Kidney epithelial cell (primary cell): ENCODE results near the gene COMMD10. TPM values are rescaled to one million over a fixed set of nuclear protein-coding genes. Genes with fewer than 3 reads are reported as not detected.

Experiments
- DNase-seq: peaks from one replicate; pipeline ENCODE4 v3.0.0-alpha.2; 2010; ENCODE audit warnings: low read depth
- H3K27me3 ChIP-seq: 2 replicates; pipeline ENCODE4 v1.6.0; 2011; ENCODE audit warnings: low read length; ENCODE audit not compliant: control insufficient read depth, insufficient read depth
- H3K36me3 ChIP-seq: 2 replicates; pipeline ENCODE4 v1.5.1; 2011; ENCODE audit warnings: low read length; ENCODE audit not compliant: control insufficient read depth, insufficient read depth
- H3K4me3 ChIP-seq: 2 replicates; pipeline ENCODE4 v1.5.1; 2011; ENCODE audit warnings: low read depth, mild to moderate bottlenecking, control low read depth, low read length
- total RNA-seq: library from RNA; depleted of rRNA; stranded (reverse); fragments of >200 nt; gene quantifications from 2 replicates; pipeline ENCODE4 v1.2.3, GENCODE V29; 2015
- TF ChIP-seq, protein P1 (sequence below): IDR thresholded peaks from 2 replicates; pipeline ENCODE4 v1.5.1; 2011; ENCODE audit warnings: mild to moderate bottlenecking, moderate library complexity, low read length, control low read depth, inconsistent platforms; ENCODE audit not compliant: insufficient read depth, poor library complexity, severe bottlenecking

Gene COMMD10
- total RNA-seq, 1 donor from 2014 or later: 32.0 TPM

DNA sequence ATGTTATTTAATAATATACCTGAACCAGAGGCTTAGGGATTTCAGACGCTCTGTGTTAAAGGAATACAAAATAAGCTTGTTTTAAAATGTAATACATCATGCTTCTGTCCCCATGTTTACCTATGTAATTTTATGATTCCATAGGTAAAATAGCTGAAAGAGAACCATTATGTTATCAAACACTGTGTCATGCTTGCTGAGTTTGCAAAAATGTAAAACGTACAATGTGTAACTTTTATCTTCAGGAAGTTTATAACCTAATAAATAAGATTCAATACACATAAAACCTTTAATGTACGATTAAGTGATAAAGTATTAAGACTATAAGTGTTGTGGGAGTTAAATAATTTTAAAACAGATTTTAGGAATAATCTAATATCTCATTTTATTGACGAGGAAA is 94.1 kb downstream of the COMMD10 start:
- no peak for DNase-seq
- no peaks in the 10 kb centered on the region for H3K36me3 ChIP-seq
- TF ChIP-seq, protein P1, sequence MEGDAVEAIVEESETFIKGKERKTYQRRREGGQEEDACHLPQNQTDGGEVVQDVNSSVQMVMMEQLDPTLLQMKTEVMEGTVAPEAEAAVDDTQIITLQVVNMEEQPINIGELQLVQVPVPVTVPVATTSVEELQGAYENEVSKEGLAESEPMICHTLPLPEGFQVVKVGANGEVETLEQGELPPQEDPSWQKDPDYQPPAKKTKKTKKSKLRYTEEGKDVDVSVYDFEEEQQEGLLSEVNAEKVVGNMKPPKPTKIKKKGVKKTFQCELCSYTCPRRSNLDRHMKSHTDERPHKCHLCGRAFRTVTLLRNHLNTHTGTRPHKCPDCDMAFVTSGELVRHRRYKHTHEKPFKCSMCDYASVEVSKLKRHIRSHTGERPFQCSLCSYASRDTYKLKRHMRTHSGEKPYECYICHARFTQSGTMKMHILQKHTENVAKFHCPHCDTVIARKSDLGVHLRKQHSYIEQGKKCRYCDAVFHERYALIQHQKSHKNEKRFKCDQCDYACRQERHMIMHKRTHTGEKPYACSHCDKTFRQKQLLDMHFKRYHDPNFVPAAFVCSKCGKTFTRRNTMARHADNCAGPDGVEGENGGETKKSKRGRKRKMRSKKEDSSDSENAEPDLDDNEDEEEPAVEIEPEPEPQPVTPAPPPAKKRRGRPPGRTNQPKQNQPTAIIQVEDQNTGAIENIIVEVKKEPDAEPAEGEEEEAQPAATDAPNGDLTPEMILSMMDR: no peak
- no peak overlapping the region for H3K4me3 ChIP-seq
- H3K27me3 ChIP-seq: no peaks in the 10 kb centered on the region

DNA sequence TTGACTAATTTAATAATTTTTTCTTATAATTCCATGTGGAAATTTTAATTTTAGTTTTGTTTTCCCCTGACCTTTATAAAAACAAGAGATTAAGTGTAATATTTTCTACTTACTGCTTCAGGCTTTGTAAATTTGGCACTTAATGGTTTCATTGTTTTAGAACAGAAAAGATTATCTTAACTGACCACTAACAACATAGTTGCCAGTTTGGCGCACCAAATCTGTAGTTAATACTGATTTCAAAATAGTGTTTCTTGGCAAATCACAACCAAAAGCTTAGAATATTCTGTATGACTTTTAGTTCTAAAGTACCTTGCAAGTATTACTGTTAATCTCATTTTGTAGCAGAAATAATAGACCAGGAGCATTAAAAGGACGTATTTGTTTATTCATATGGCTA is 124.3 kb downstream of the COMMD10 start:
- H3K27me3 ChIP-seq: no peaks in the 10 kb centered on the region
- H3K4me3 ChIP-seq: no peak overlapping the region
- TF ChIP-seq, protein P1: no peak
- DNase-seq: no peak
- H3K36me3 ChIP-seq: no peaks in the 10 kb centered on the region

DNA sequence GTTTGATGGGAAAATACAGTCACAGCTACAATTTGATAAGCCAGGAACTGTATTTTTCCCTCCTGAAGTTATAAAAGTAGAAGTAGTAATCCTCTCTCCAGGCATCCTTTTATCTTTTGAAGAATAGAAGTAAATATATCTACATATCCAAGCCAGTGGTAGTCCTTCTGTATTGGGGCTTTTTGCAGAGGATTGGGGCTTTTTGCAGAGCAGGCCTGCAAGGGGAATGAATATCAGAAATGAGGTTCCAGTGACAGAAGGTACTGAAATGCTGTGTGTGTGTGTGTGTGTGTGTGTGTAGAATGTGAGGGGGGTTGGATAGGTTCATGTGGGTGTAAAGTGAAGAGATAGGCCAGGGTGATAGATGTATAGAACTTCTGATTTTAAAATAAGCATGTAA is 127.4 kb downstream of the COMMD10 start:
- no peak for DNase-seq
- TF ChIP-seq, protein P1: no peak
- Histone ChIP-seq H3K27me3 (no peaks in the 10 kb centered on the region), H3K4me3 (no peak overlapping the region), H3K36me3 (no peaks in the 10 kb centered on the region)

DNA sequence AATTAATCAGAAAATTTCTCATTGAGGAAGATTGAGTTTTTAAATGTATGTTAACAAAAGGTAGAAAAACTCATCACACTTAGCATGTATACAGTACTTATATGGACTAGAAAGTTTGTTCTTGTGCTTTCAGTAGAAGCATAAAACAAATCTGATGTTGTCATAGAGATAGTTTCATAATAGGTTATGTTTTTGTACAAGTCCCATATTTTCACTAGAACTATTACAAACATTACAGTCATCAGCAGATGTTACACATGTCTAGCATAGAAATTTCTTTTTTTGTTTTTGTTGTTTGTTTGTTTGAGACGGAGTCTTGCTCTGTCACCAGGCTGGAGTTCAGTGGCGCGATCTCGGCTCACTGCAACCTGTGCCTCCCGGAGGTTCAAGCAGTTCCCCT is 131.4 kb downstream of the COMMD10 start:
- no peak overlapping the region for H3K4me3 ChIP-seq
- no peaks in the 10 kb centered on the region for H3K27me3 ChIP-seq
- no peak for DNase-seq
- H3K36me3 ChIP-seq: no peaks in the 10 kb centered on the region
- TF ChIP-seq, protein P1: no peak

DNA sequence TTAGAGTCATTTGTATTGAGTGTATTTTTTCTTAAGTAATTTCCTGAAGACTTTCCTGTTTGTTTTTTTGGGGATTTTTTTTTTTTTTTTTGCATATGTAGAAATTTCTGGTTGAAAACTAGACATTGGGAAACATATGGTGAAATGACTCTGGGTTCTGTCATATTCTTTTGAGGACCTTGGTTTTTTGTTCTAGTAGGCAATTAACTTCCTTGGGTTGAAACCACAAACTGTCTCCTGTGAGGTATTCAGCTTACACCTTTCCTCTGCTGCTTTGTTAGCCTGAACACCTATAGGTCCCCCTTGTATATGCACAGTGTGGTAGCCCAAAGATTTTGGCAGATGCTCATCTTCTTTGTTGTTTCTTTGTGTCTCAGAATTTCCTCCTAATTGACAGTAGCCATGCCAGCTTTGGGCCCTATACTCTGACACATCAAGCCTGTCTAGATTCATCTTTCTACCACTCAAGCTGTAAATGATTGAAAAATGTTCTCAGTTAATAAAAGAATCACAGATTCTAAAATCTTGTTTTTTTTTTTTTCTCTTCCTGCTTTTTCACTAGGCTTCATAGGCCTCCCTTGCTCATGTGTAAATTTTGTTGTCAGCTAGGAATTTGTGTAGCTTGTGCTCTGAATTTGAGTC is 140.6 kb downstream of the COMMD10 start:
- no peaks in the 10 kb centered on the region for H3K27me3 ChIP-seq
- TF ChIP-seq, protein P1: no peak
- DNase-seq: no peak
- H3K4me3 ChIP-seq: no peak overlapping the region
- H3K36me3 ChIP-seq: no peaks in the 10 kb centered on the region

DNA sequence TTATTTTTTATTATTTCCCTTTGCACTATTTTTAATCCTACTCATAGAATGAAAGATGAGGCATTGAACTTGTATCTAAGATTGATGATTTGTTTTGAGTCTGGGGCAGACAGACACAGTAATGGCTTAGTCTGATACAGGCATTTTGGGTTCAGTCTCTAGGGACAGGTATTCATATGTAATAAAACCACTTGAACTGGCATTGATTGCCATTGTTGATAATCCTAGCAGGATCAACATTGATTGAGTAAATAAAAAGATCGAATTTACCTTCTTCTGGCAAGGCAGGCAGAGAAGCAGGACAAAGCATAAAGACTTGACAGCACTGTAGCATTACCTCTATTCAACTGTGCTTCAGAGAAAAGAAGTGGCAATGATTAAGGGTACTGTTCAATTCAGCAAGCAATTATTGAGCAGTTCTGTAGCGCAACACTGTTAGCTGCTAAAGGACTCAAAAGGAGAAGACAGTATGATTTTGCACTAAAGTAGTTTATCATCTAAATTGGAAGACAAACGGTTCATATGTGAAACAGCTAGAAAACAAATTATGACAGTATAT is 144.4 kb downstream of the COMMD10 start:
- Histone ChIP-seq H3K36me3 (no peaks in the 10 kb centered on the region), H3K27me3 (no peaks in the 10 kb centered on the region), H3K4me3 (no peak overlapping the region)
- TF ChIP-seq, protein P1: no peak
- DNase-seq: no peak
